MCF 10A (cell line): ENCODE results near the gene CYP3A4. TPM values are rescaled to one million over a fixed set of nuclear protein-coding genes. Genes with fewer than 3 reads are reported as not detected.
"Not testable (repeated sequence)": the region's sequence is repeated elsewhere in the genome, so short reads cannot be mapped to it uniquely, and the experiment has no call there.

Experiments
- BruUV-seq: library from RNA; stranded (reverse); fragments of 400-500 nt; replicated peaks from 2 replicates; lab custom pipeline; 2021; lab: Mats Ljungman, UMichigan
- CTCF ChIA-PET: fragments of 300-600 bp; sonication (Branson Sonifier 250); formaldehyde crosslinking; extraction: SDS; loops from one replicate; lab custom pipeline; 2021; ENCODE audit warnings: antibody characterized with exemption, inconsistent platforms; lab: Yijun Ruan, JAX
- POLR2A ChIA-PET: fragments of 300-600, 350-650 bp; sonication (Branson Sonifier 250); formaldehyde crosslinking; extraction: SDS; loops from one replicate; lab custom pipeline; 2020; ENCODE audit warnings: antibody characterized with exemption, inconsistent platforms; lab: Yijun Ruan, JAX
- DNase-seq: peaks from one replicate; pipeline ENCODE4 v3.0.0-alpha.2; 2018; ENCODE audit not compliant: unreplicated experiment
- H3K27ac Mint-ChIP-seq: one replicate; pipeline ENCODE4 v1.8.0; 2022; ENCODE audit warnings: mild to moderate bottlenecking, low read depth, mixed read lengths; ENCODE audit not compliant: unreplicated experiment
- H3K27me3 Mint-ChIP-seq: one replicate; pipeline ENCODE4 v1.8.0; 2022; ENCODE audit warnings: mixed read lengths; ENCODE audit not compliant: insufficient read depth, unreplicated experiment
- H3K36me3 Mint-ChIP-seq: one replicate; pipeline ENCODE4 v1.8.0; 2022; ENCODE audit warnings: mild to moderate bottlenecking, moderate library complexity, mixed read lengths; ENCODE audit not compliant: insufficient read depth, unreplicated experiment
- H3K4me1 Mint-ChIP-seq: one replicate; pipeline ENCODE4 v1.8.0; 2022; ENCODE audit warnings: mixed read lengths; ENCODE audit not compliant: insufficient read depth, unreplicated experiment
- H3K4me3 Mint-ChIP-seq: one replicate; pipeline ENCODE4 v1.8.0; 2022; ENCODE audit warnings: mild to moderate bottlenecking, moderate library complexity, mixed read lengths; ENCODE audit not compliant: unreplicated experiment
- H3K9me3 Mint-ChIP-seq: one replicate; pipeline ENCODE4 v1.8.0; 2022; ENCODE audit warnings: mixed read lengths; ENCODE audit not compliant: unreplicated experiment
- CTCF ChIP-seq: fragments of 200-600 bp; IDR thresholded peaks from one replicate; pipeline ENCODE4 v1.8.0; 2022; ENCODE audit warnings: antibody characterized with exemption, mild to moderate bottlenecking; ENCODE audit not compliant: unreplicated experiment
- intact Hi-C: fragments of 100-400 bp; cut with micrococcal nuclease; formaldehyde crosslinking; loops from 2 replicates; pipeline ENCODE4 v1.14.1; 2022
- total RNA-seq: library from RNA; stranded (reverse); gene quantifications from 2 replicates; pipeline ENCODE4 v1.2.3, GENCODE V29; 2022

The CYP3A4 gene
- total RNA-seq, 1 experiment from 2014 or later = not detected

- Mint-ChIP-seq H3K4me3 (no peak overlapping the region), H3K27ac (no peak overlapping the region), H3K27me3 (no peaks in the 10 kb centered on the region), H3K4me1 (no peaks in the 10 kb centered on the region), H3K9me3 (peaks cover 16% of the 10 kb centered on the region), H3K36me3 (peaks cover 7% of the 10 kb centered on the region)
- ChIA-PET CTCF (interaction anchor here (1.4 kb wide), 1 partner anchor 16 kb away, joined by 5 read pairs; no protein-coding TSS in a partner anchor), POLR2A (interaction anchor here (0.6 kb wide), 1 partner anchor 303 kb away, joined by 3 read pairs; the partner anchor contains the start of gene ZKSCAN5)
- DNase-seq = no peak
- intact Hi-C loops = no loop called here
- no peak for TF ChIP-seq CTCF
- no TSS peak for BruUV-seq
Observed at GRCh38 chr7:99806839-99807478, 23.0 kb upstream of the CYP3A4 start.

GRCh38 chr7:99805641-99806040 is 21.7 kb upstream of the CYP3A4 start:
- Mint-ChIP-seq H3K9me3 (peaks cover 16% of the 10 kb centered on the region), H3K4me1 (no peaks in the 10 kb centered on the region), H3K27ac (no peak overlapping the region), H3K36me3 (peaks cover 7% of the 10 kb centered on the region), H3K4me3 (no peak overlapping the region), H3K27me3 (no peaks in the 10 kb centered on the region)
- intact Hi-C loops = no loop called here
- ChIA-PET CTCF (interaction anchor here (0.6 kb wide), 1 partner anchor 31 kb away, joined by 3 read pairs; no protein-coding TSS in a partner anchor), POLR2A (interaction anchor here (0.9 to 1.4 kb wide), 2 partner anchors 12 to 24 kb away, joined by 4 to 5 read pairs; no protein-coding TSS in a partner anchor)
- TF ChIP-seq CTCF = no peak
- no peak for DNase-seq
- no TSS peak for BruUV-seq

- POLR2A ChIA-PET = interaction anchor here (1.0 kb wide), 1 partner anchor 174 kb away, joined by 4 read pairs; no protein-coding TSS in a partner anchor
- H3K4me3 Mint-ChIP-seq, CTCF ChIA-PET, intact Hi-C loops, H3K27ac Mint-ChIP-seq, BruUV-seq, H3K36me3 Mint-ChIP-seq, DNase-seq, H3K27me3 Mint-ChIP-seq, H3K4me1 Mint-ChIP-seq: not testable (repeated sequence)
- H3K9me3 Mint-ChIP-seq = peaks cover 16% of the 10 kb centered on the region
Observed at GRCh38 chr7:99803118-99803517, 19.1 kb upstream of the CYP3A4 start.

GRCh38 chr7:99801407-99801806 is 17.4 kb upstream of the CYP3A4 start:
- H3K4me1 Mint-ChIP-seq, H3K27me3 Mint-ChIP-seq, H3K36me3 Mint-ChIP-seq, CTCF ChIA-PET, POLR2A ChIA-PET, H3K27ac Mint-ChIP-seq, H3K4me3 Mint-ChIP-seq, BruUV-seq, DNase-seq, intact Hi-C loops: not testable (repeated sequence)
- peaks cover 14% of the 10 kb centered on the region for H3K9me3 Mint-ChIP-seq

- H3K36me3 Mint-ChIP-seq = no peaks in the 10 kb centered on the region
- H3K27ac Mint-ChIP-seq = no peak overlapping the region
- no peak overlapping the region for H3K4me3 Mint-ChIP-seq
- CTCF ChIA-PET = no interaction called here
- no peak for TF ChIP-seq CTCF
- no peaks in the 10 kb centered on the region for H3K9me3 Mint-ChIP-seq
- no TSS peak for BruUV-seq
- no peaks in the 10 kb centered on the region for H3K4me1 Mint-ChIP-seq
- H3K27me3 Mint-ChIP-seq = no peaks in the 10 kb centered on the region
- POLR2A ChIA-PET = no interaction called here
- intact Hi-C loops = no loop called here
- no peak for DNase-seq
Observed at GRCh38 chr7:99798972-99799371, 15.0 kb upstream of the CYP3A4 start.

- POLR2A ChIA-PET, DNase-seq, H3K27ac Mint-ChIP-seq, H3K27me3 Mint-ChIP-seq, H3K4me1 Mint-ChIP-seq, BruUV-seq, intact Hi-C loops, H3K4me3 Mint-ChIP-seq, H3K9me3 Mint-ChIP-seq, H3K36me3 Mint-ChIP-seq, CTCF ChIA-PET: not testable (repeated sequence)
Observed at GRCh38 chr7:99795864-99796263, 11.9 kb upstream of the CYP3A4 start.
